ENCODE measurements around the gene PTPN1.

The PTPN1 gene

DNA sequence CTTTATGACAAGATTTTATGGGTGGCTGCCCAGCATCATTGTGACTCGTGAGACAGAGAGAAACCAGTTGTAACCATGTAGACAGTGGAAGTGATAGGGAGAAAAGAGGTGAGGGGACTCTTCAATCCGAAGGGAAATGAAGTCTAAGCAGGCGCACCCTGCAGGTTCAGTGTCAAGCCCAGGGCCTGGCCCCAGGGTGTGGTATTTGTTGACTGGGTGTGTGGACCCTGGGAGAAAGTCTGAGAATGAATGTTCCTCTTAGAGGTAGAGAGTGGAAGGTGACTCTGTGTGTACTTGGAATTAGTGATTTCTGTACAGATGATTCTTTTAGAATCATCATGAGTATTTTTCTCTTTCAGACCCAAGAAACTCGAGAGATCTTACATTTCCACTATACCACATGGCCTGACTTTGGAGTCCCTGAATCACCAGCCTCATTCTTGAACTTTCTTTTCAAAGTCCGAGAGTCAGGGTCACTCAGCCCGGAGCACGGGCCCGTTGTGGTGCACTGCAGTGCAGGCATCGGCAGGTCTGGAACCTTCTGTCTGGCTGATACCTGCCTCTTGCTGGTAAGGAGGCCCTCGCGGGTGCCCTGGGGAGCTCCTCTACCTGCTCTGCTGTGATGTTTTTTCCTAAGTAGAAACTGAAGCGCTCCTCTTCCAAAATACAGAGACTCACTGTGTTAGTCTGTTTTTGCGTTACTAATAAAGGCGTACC, 68.0 kb downstream of the PTPN1 start:
- TF ChIP-seq, protein P1, sequence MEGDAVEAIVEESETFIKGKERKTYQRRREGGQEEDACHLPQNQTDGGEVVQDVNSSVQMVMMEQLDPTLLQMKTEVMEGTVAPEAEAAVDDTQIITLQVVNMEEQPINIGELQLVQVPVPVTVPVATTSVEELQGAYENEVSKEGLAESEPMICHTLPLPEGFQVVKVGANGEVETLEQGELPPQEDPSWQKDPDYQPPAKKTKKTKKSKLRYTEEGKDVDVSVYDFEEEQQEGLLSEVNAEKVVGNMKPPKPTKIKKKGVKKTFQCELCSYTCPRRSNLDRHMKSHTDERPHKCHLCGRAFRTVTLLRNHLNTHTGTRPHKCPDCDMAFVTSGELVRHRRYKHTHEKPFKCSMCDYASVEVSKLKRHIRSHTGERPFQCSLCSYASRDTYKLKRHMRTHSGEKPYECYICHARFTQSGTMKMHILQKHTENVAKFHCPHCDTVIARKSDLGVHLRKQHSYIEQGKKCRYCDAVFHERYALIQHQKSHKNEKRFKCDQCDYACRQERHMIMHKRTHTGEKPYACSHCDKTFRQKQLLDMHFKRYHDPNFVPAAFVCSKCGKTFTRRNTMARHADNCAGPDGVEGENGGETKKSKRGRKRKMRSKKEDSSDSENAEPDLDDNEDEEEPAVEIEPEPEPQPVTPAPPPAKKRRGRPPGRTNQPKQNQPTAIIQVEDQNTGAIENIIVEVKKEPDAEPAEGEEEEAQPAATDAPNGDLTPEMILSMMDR (IDR thresholded peaks at IDR 0.05; ENCODE audit: extremely low read depth, insufficient read depth, missing control alignments), result no peak
- in situ Hi-C loops (cut with MboI; ENCODE audit: low pct_unique_long_range_greater_than_20kb, low sequenced_read_pairs, unreplicated experiment), result loop anchor here (10.0 kb wide), 2 partner anchors 63 to 393 kb away; partner anchors contain the start of gene PTPN1
- DNase-seq (ENCODE audit: low spot score), result no peak

DNA sequence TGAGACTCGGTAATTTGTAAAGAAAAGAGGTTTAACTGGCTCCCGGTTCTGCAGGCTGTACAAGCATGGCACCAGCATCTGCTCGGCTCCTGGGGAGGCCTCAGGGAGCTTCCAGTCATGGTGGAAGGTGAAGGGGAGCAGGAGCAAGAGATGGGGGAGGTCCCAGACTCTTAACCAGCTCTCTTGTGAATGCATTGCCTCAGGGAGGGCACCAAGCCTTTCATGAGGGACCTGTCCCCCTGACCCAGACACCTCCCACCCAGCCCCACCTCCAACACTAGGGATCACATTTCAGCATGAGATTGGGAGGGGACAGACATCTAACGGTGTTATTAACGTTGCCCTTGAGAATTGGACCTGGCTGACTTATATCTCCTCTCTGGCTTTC, 68.6 kb downstream of the PTPN1 start:
- TF ChIP-seq, protein P1 (IDR thresholded peaks at IDR 0.05; ENCODE audit: extremely low read depth, insufficient read depth, missing control alignments), result no peak
- no peak for DNase-seq (ENCODE audit: low spot score)
- in situ Hi-C loops (cut with MboI; ENCODE audit: low pct_unique_long_range_greater_than_20kb, low sequenced_read_pairs, unreplicated experiment), result loop anchor here (10.0 kb wide), 2 partner anchors 64 to 394 kb away; partner anchors contain the start of gene PTPN1

DNA sequence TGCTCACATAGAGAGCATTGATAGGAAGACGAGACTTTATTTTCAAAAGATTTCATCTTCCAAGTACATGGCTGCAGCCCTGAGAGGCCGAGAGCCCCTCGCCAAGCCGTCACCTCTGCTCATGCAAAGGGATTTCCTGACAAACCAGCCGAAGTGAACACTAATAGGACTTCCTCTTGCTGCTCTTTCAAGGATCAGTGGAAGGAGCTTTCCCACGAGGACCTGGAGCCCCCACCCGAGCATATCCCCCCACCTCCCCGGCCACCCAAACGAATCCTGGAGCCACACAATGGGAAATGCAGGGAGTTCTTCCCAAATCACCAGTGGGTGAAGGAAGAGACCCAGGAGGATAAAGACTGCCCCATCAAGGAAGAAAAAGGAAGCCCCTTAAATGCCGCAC, 69.3 kb downstream of the PTPN1 start:
- TF ChIP-seq, protein P1 (IDR thresholded peaks at IDR 0.05; ENCODE audit: extremely low read depth, insufficient read depth, missing control alignments), result no peak
- in situ Hi-C loops (cut with MboI; ENCODE audit: low pct_unique_long_range_greater_than_20kb, low sequenced_read_pairs, unreplicated experiment), result loop anchor here (10.0 kb wide), 2 partner anchors 65 to 395 kb away; partner anchors contain the start of gene PTPN1
- no peak for DNase-seq (ENCODE audit: low spot score)

DNA sequence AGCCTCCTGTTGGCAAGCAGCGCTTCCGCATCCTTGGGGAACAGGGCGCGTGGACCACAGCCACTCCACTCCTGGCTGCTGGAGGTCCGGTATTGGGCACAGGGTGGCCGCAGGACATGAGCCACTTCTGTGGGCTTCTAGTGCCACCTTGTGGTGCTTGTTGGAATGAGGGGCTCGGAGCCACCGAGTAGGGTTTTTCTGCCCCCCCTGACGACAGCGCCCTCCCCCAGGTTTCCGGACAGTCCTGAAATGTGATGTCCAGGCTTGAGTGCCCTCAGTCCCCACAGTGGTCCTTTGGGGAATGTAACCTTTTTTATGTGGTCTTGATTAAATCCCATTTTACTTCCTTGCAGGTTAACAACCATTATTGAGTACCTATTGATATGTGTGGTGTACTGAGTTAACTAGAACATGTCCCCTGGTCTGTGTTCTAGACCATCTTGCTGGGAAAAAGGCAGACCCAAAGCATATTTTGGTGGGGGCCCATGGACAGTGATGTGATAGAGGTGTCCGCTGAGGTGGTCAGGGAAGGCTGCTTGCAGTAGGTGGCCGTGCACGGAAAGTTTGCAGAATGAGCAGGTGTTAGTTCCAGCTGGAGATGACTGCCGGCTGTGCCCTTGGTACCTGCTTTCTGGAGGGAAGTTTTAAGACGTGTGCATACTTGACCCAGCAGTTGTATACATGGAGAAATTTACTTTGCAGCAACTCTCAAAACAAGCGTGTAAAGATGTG, 70.0 kb downstream of the PTPN1 start:
- in situ Hi-C loops (cut with MboI; ENCODE audit: low pct_unique_long_range_greater_than_20kb, low sequenced_read_pairs, unreplicated experiment), result no loop called here
- peak; percentile 77 for DNase-seq (ENCODE audit: low spot score)
- TF ChIP-seq, protein P1 (IDR thresholded peaks at IDR 0.05; ENCODE audit: extremely low read depth, insufficient read depth, missing control alignments), result peak; percentile 73

DNA sequence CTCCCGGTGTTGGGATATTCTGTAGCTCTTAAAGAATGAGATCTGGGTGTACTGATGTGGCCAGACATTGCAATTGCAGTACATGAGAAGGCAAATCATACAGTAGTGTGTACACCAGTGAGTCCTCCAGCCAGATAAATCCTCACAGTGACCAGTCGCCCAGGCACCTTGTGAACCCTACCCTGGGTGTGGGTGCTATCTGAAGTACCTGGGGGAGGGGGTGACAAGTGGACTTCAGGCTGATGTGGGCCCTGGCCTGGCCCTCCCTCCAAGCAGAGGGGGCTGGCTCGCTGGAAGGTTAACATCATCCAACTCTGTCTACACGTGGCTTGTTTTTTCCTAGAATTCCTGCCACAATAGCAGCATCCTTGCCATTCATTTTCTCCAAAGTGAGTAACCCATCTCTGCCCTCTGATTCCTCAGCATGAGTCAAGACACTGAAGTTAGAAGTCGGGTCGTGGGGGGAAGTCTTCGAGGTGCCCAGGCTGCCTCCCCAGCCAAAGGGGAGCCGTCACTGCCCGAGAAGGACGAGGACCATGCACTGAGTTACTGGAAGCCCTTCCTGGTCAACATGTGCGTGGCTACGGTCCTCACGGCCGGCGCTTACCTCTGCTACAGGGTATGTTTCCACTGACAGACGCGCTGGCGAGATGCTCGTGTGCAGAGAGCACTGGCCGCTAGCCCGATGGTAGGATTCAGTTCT, 70.8 kb downstream of the PTPN1 start:
- in situ Hi-C loops (cut with MboI; ENCODE audit: low pct_unique_long_range_greater_than_20kb, low sequenced_read_pairs, unreplicated experiment), result no loop called here
- TF ChIP-seq, protein P1 (IDR thresholded peaks at IDR 0.05; ENCODE audit: extremely low read depth, insufficient read depth, missing control alignments), result no peak
- DNase-seq (ENCODE audit: low spot score), result no peak

DNA sequence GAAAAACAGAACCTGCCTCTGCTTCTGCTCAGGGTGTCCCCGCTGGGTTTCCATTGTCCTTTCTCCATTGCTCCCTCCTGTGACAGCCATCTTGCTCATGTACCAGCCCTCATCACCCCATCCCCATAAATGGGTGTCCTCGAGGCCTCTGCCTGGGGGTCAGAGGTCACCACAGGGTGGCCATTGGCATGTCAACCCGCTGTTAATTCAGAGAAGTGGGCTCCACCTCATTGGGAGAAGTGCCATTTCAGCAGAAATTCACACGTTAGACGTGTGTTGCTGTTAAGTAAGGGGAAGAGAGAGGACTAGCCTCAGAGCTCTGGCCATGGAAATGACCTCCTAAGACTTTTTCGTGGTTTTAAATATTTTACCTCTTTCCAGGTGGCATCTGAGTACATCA, 71.9 kb downstream of the PTPN1 start:
- in situ Hi-C loops (cut with MboI; ENCODE audit: low pct_unique_long_range_greater_than_20kb, low sequenced_read_pairs, unreplicated experiment), result no loop called here
- DNase-seq (ENCODE audit: low spot score), result no peak
- TF ChIP-seq, protein P1 (IDR thresholded peaks at IDR 0.05; ENCODE audit: extremely low read depth, insufficient read depth, missing control alignments), result no peak
